OCI-LY1 (cell line): ENCODE results near the gene MCFD2.
A peak's percentile ranks its signal among the peaks of the same experiment; 100 is the strongest.

Experiments
- H2AFZ ChIP-seq: fragments of 200-600 bp; sonication (generic), shearing (Covaris generic); 2 replicates; pipeline ENCODE4 v1.6.0; 2014; ENCODE audit warnings: antibody characterized with exemption, mild to moderate bottlenecking, low read length
- H3F3A ChIP-seq: fragments of 200-600 bp; sonication (generic), shearing (Covaris generic); 2 replicates; pipeline ENCODE4 v1.6.0; 2014; ENCODE audit warnings: mild to moderate bottlenecking, antibody characterized with exemption, low read length, moderate library complexity; ENCODE audit not compliant: insufficient read depth
- H3K27ac ChIP-seq: fragments of 200-600 bp; sonication (generic); 2 replicates; pipeline ENCODE4 v1.5.1; 2014; ENCODE audit warnings: low read length, mixed run types, mild to moderate bottlenecking, low read depth; ENCODE audit not compliant: poor library complexity, severe bottlenecking
- H3K27me3 ChIP-seq: fragments of 200-600 bp; sonication (generic); 2 replicates; pipeline ENCODE4 v1.6.0; 2014; ENCODE audit warnings: antibody characterized with exemption, mild to moderate bottlenecking, low read length, moderate library complexity; ENCODE audit not compliant: insufficient read depth
- H3K36me3 ChIP-seq: fragments of 200-600 bp; sonication (generic); 2 replicates; pipeline ENCODE4 v1.6.1; 2014; ENCODE audit warnings: mild to moderate bottlenecking, antibody characterized with exemption, low read length, moderate library complexity, mixed read lengths; ENCODE audit not compliant: insufficient read depth
- H3K4me1 ChIP-seq: fragments of 200-600 bp; sonication (generic); 2 replicates; pipeline ENCODE4 v1.5.1; 2014; ENCODE audit warnings: mild to moderate bottlenecking, low read length, moderate library complexity; ENCODE audit not compliant: insufficient read depth, severe bottlenecking
- H3K4me2 ChIP-seq: fragments of 200-600 bp; sonication (generic), shearing (Covaris generic); 2 replicates; pipeline ENCODE4 v1.6.1; 2014; ENCODE audit warnings: low read length
- H3K4me3 ChIP-seq: fragments of 200-600 bp; sonication (generic); 2 replicates; pipeline ENCODE4 v1.5.1; 2014; ENCODE audit warnings: low read length, low read depth, mild to moderate bottlenecking, mixed read lengths; ENCODE audit not compliant: poor library complexity, severe bottlenecking
- H3K79me2 ChIP-seq: fragments of 200-600 bp; shearing (Covaris generic); 2 replicates; pipeline ENCODE4 v1.6.1; 2016; ENCODE audit warnings: mixed run types, low read length, mixed read lengths; ENCODE audit not compliant: insufficient read depth
- H3K9ac ChIP-seq: fragments of 200-600 bp; sonication (generic), shearing (Covaris generic); 2 replicates; pipeline ENCODE4 v1.6.1; 2014; ENCODE audit warnings: mild to moderate bottlenecking, low read length, mixed read lengths
- H3K9me2 ChIP-seq: fragments of 200-600 bp; sonication (generic), shearing (Covaris generic); 2 replicates; pipeline ENCODE4 v1.6.1; 2014; ENCODE audit warnings: low read depth, mild to moderate bottlenecking, low read length, mixed read lengths
- H3K9me3 ChIP-seq: fragments of 200-600 bp; shearing (Covaris generic); 2 replicates; pipeline ENCODE4 v1.6.1; 2014; ENCODE audit warnings: low read length, mixed read lengths
- H4K20me1 ChIP-seq: fragments of 200-600 bp; sonication (generic), shearing (Covaris generic); 2 replicates; pipeline ENCODE4 v1.6.0; 2016; ENCODE audit warnings: mild to moderate bottlenecking, low read length; ENCODE audit not compliant: insufficient read depth
- CTCF ChIP-seq: fragments of 200-600 bp; sonication (generic), shearing (Covaris generic); IDR thresholded peaks from 2 replicates; pipeline ENCODE4 v1.5.1; 2017; ENCODE audit warnings: mild to moderate bottlenecking, antibody characterized with exemption, low read length, moderate library complexity, mixed read lengths
- EZH2 ChIP-seq: fragments of 200-600 bp; sonication (generic), shearing (Covaris generic); IDR thresholded peaks from 2 replicates; pipeline ENCODE4 v1.8.0; 2017; ENCODE audit warnings: borderline replicate concordance, mixed run types, mild to moderate bottlenecking, antibody characterized with exemption, low read length, moderate library complexity, mixed read lengths

The MCFD2 gene

DNA sequence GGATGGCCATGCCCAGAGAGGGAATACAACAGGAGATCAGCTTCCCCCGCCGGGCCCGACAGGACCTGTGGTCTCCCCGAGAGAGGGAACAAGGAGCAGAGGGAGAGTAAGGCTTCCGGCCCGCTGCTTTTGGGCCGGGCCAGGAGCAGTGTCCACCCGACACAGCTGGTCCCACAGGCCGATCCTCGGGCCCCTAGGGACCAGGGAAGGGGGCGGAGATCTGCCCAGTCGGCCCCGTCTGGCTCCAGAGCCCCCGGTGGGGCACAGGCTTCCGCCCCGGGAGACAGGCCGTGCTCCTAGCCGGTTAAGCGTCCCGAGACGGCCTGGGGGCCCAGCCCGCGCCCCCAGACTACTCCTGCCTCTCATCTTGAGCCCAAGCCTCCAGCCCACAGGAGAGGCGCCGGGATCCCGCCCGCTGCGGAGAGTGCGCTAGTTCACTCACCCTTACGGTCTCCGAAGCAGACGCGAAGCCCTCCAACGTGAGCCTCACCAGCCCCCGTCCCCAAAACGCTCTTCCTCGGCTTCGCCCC, at the start of gene MCFD2:
MCFD2 (minus strand) TSS at position 526 of the 530 bp plus-strand sequence. CDS start 6,635 bp downstream, outside the sequence.
- Histone ChIP-seq H4K20me1 (no peaks in the 10 kb centered on the region), H3K79me2 (peaks cover 41% of the 10 kb centered on the region)

GRCh38 chr2:46964835-46965560, 49.4 kb upstream of the MCFD2 start:
- Histone ChIP-seq H3K27ac (no peak overlapping the region), H4K20me1 (no peaks in the 10 kb centered on the region), H3K9ac (no peak overlapping the region), H3K4me2 (no peak overlapping the region), H3K27me3 (no peaks in the 10 kb centered on the region), H3K9me2 (no peaks in the 10 kb centered on the region), H3F3A (no peaks in the 10 kb centered on the region), H3K4me1 (no peaks in the 10 kb centered on the region), H3K4me3 (no peak overlapping the region), H2AFZ (no peak overlapping the region), H3K9me3 (no peaks in the 10 kb centered on the region), H3K36me3 (peaks cover 65% of the 10 kb centered on the region), H3K79me2 (peaks cover 8% of the 10 kb centered on the region; the same call in 1 of the 2 replicates)
- TF ChIP-seq CTCF (no peak), EZH2 (no peak)

More for the DNA sequence above, at the start of gene MCFD2:
- Histone ChIP-seq H3K4me2 (peak within 1 kb of the TSS; percentile 99), H3F3A (no peaks in the 10 kb centered on the region; the same call in 1 of the 2 replicates), H3K9ac (peak within 1 kb of the TSS; percentile 98), H3K4me3 (peak within 1 kb of the TSS; percentile 92), H3K27ac (peak within 1 kb of the TSS; percentile 90), H2AFZ (no peak within 1 kb of the TSS), H3K9me3 (no peaks in the 10 kb centered on the region), H3K36me3 (peaks cover 20% of the 10 kb centered on the region), H3K27me3 (no peaks in the 10 kb centered on the region), H3K9me2 (no peaks in the 10 kb centered on the region), H3K4me1 (peaks cover 56% of the 10 kb centered on the region)
- TF ChIP-seq CTCF (no peak), EZH2 (no peak)

GRCh38 chr2:46963941-46964673, 48.5 kb upstream of the MCFD2 start:
- no peak overlapping the region for H3K4me2 ChIP-seq
- peaks cover 73% of the 10 kb centered on the region for H3K36me3 ChIP-seq
- H3K9me2 ChIP-seq: no peaks in the 10 kb centered on the region
- TF ChIP-seq EZH2 (no peak), CTCF (no peak)
- H2AFZ ChIP-seq: no peak overlapping the region
- no peaks in the 10 kb centered on the region for H3K9me3 ChIP-seq
- H3K4me1 ChIP-seq: no peaks in the 10 kb centered on the region
- H4K20me1 ChIP-seq: no peaks in the 10 kb centered on the region
- H3K27ac ChIP-seq: no peak overlapping the region
- H3K9ac ChIP-seq: no peak overlapping the region
- no peak overlapping the region for H3K4me3 ChIP-seq
- no peaks in the 10 kb centered on the region for H3F3A ChIP-seq
- H3K79me2 ChIP-seq: peaks cover 8% of the 10 kb centered on the region; the same call in 1 of the 2 replicates
- H3K27me3 ChIP-seq: no peaks in the 10 kb centered on the region
